HCT116 (cell line): Measurements from ENCODE around the gene THSD4. TPM values are rescaled to one million over a fixed set of nuclear protein-coding genes. Genes with fewer than 3 reads are reported as not detected.

ENCODE experiments used
- ATAC-seq: fragments of 200-7000 bp; cut with Tn5 transposase; 2 replicates; pipeline ENCODE4 v1.9.1; 2020; ENCODE audit warnings: mild to moderate bottlenecking, moderate library complexity
- BruUV-seq: library from RNA; stranded (reverse); fragments of 400-500 nt; replicated peaks from 2 replicates; lab custom pipeline; 2021; lab: Mats Ljungman, UMichigan
- CTCF ChIA-PET: fragments of 300-600 bp; sonication (Branson Sonifier 250); formaldehyde crosslinking; loops from one replicate; lab custom pipeline; 2021; ENCODE audit warnings: antibody characterized with exemption; lab: Charles Lee
- POLR2A ChIA-PET: fragments of 300-600, 350-600 bp; sonication (Branson Sonifier 250); formaldehyde crosslinking; loops from one replicate; lab custom pipeline; 2021; ENCODE audit warnings: antibody characterized with exemption; lab: Charles Lee
- RAD21 ChIA-PET, 2 experiments: fragments of 300-600 bp; sonication (Branson Sonifier 250); formaldehyde crosslinking; loops; one replicate each; lab custom pipeline; 2023; ENCODE audit warnings: low total read pairs in 2 of 2; ENCODE audit not compliant: uncharacterized antibody in 2 of 2, unreplicated experiment in 2 of 2, low non-redundant PET in 1 of 2; lab: Charles Lee
- DNase-seq: peaks from one replicate; pipeline ENCODE4 v3.0.0-alpha.2; 2010; ENCODE audit warnings: low read depth, low spot score
- H2AFZ ChIP-seq: fragments of 200-600 bp; shearing (Covaris generic), sonication (generic); 2 replicates; pipeline ENCODE4 v1.6.1; 2017; ENCODE audit warnings: low read depth, mixed run types, mixed read lengths, antibody characterized with exemption, low read length; ENCODE audit not compliant: poor library complexity, severe bottlenecking
- H3K27ac ChIP-seq: 2 replicates; pipeline ENCODE4 v1.5.1; 2012; ENCODE audit warnings: low read depth, low read length
- H3K27me3 ChIP-seq: fragments of 200-600 bp; sonication (generic); 2 replicates; pipeline ENCODE4 v1.6.1; 2016; ENCODE audit warnings: mixed run types, low read length, mixed read lengths; ENCODE audit not compliant: insufficient read depth
- H3K36me3 ChIP-seq, 2 experiments: fragments of 200-500 bp in 1 of 2; fragments of 200-600 bp in 1 of 2; sonication (Bioruptor generic) in 1 of 2; sonication (generic) in 1 of 2; 2 replicates each; pipeline versions ENCODE4 v1.5.1 to v1.6.1; 2014 to 2016; ENCODE audit warnings: low read length in 2 of 2, inconsistent platforms in 1 of 2, mixed read lengths in 1 of 2, mixed run types in 1 of 2; ENCODE audit not compliant: insufficient read depth in 2 of 2, control insufficient read depth in 1 of 2
- H3K4me1 ChIP-seq, 2 experiments: fragments of 200-600 bp in 1 of 2; sonication (generic) in 1 of 2; 2 replicates each; pipeline versions ENCODE4 v1.5.1 to v1.6.1; 2012 to 2017; ENCODE audit warnings: low read length in 2 of 2, inconsistent platforms in 1 of 2, mild to moderate bottlenecking in 1 of 2, mixed read lengths in 1 of 2, mixed run types in 1 of 2, moderate library complexity in 1 of 2; ENCODE audit not compliant: insufficient read depth in 2 of 2, control insufficient read depth in 1 of 2
- H3K4me2 ChIP-seq: fragments of 200-600 bp; sonication (generic); 2 replicates; pipeline ENCODE4 v1.6.1; 2017; ENCODE audit warnings: mixed run types, low read length, mixed read lengths
- H3K4me3 ChIP-seq, 2 experiments: fragments of 200-600 bp in 1 of 2; sonication (generic) in 1 of 2; replicated peaks in 1 of 2; 2 replicates each; pipeline ENCODE4 v1.5.1; 2011 to 2016; ENCODE audit warnings: low read length in 2 of 2, control low read depth in 1 of 2, low read depth in 1 of 2, mild to moderate bottlenecking in 1 of 2, mixed read lengths in 1 of 2, mixed run types in 1 of 2
- H3K79me2 ChIP-seq: fragments of 200-600 bp; sonication (generic); 2 replicates; pipeline ENCODE4 v1.6.1; 2017; ENCODE audit warnings: mild to moderate bottlenecking, mixed run types, low read length, moderate library complexity, mixed read lengths; ENCODE audit not compliant: insufficient read depth
- H3K9ac ChIP-seq: fragments of 200-600 bp; sonication (generic); 2 replicates; pipeline ENCODE4 v1.6.1; 2016; ENCODE audit warnings: low read length, mixed read lengths
- H3K9me2 ChIP-seq: fragments of 200-600 bp; sonication (generic), shearing (Covaris generic); 2 replicates; pipeline ENCODE4 v1.6.1; 2017; ENCODE audit warnings: mixed run types, mild to moderate bottlenecking, moderate library complexity; ENCODE audit not compliant: insufficient read depth
- H3K9me3 ChIP-seq, 2 experiments: fragments of 200-500 bp in 1 of 2; fragments of 200-600 bp in 1 of 2; sonication (Bioruptor generic) in 1 of 2; sonication (generic) in 1 of 2; 2 replicates each; pipeline ENCODE4 v1.6.1; 2014 to 2017; ENCODE audit warnings: low read length in 2 of 2, mixed read lengths in 2 of 2, inconsistent platforms in 1 of 2, low read depth in 1 of 2, mild to moderate bottlenecking in 1 of 2, mixed run types in 1 of 2, moderate library complexity in 1 of 2; ENCODE audit not compliant: control insufficient read depth in 1 of 2, insufficient read depth in 1 of 2
- H4K20me1 ChIP-seq: fragments of 200-600 bp; sonication (generic), shearing (Covaris generic); 2 replicates; pipeline ENCODE4 v1.6.1; 2017; ENCODE audit warnings: mixed run types, mild to moderate bottlenecking, moderate library complexity; ENCODE audit not compliant: insufficient read depth
- EGR1 ChIP-seq: IDR thresholded peaks from 2 replicates; pipeline ENCODE4 v1.6.1; 2012; ENCODE audit warnings: low read depth
- EZH2 ChIP-seq: fragments of 200-600 bp; sonication (generic); IDR thresholded peaks from 2 replicates; pipeline ENCODE4 v1.6.1; 2017; ENCODE audit warnings: antibody characterized with exemption, mixed run types
- POLR2A ChIP-seq: IDR thresholded peaks from 2 replicates; pipeline ENCODE4 v1.7.0; 2011; ENCODE audit warnings: borderline replicate concordance; ENCODE audit not compliant: insufficient read depth, insufficient read length; ENCODE audit errors: extremely low read depth
- POLR2AphosphoS5 ChIP-seq: IDR thresholded peaks from 2 replicates; pipeline ENCODE4 v1.6.1; 2011; ENCODE audit warnings: mild to moderate bottlenecking, low read depth, low read length, moderate library complexity
- RAD21 ChIP-seq: IDR thresholded peaks from 2 replicates; pipeline ENCODE4 v1.6.1; 2012; ENCODE audit warnings: low read depth, mild to moderate bottlenecking
- REST ChIP-seq: IDR thresholded peaks from 2 replicates; pipeline ENCODE4 v1.6.1; 2012; ENCODE audit warnings: low read depth
- SRF ChIP-seq: IDR thresholded peaks from 2 replicates; pipeline ENCODE4 v1.6.1; 2012; ENCODE audit warnings: low read depth
- YY1 ChIP-seq: IDR thresholded peaks from 2 replicates; pipeline ENCODE4 v1.6.1; 2011; ENCODE audit warnings: low read length, low read depth, moderate library complexity, mild to moderate bottlenecking; ENCODE audit not compliant: insufficient replicate concordance; ENCODE audit errors: extremely low read depth
- intact Hi-C: fragments of 100-400 bp; cut with micrococcal nuclease; formaldehyde crosslinking; loops from 2 replicates; pipeline ENCODE4 v1.10.0; 2022
- total RNA-seq: library from RNA; stranded (reverse); gene quantifications from one replicate; pipeline ENCODE4 v1.2.1, GENCODE V29; 2021; ENCODE audit not compliant: unreplicated experiment

Gene THSD4
- total RNA-seq, 1 experiment from 2014 or later: 30.5 TPM

GRCh38 chr15:71812966-71813722 is 697.9 kb downstream of the THSD4 start:
- H3K9me3 ChIP-seq: no peaks in the 10 kb centered on the region
- no peaks in the 10 kb centered on the region for H3K4me1 ChIP-seq
- no peak for DNase-seq
- no peak overlapping the region for H2AFZ ChIP-seq
- H3K79me2 ChIP-seq: no peaks in the 10 kb centered on the region
- H3K9me2 ChIP-seq: no peaks in the 10 kb centered on the region
- H3K27me3 ChIP-seq: no peaks in the 10 kb centered on the region
- CTCF ChIA-PET: no interaction called here
- RAD21 ChIA-PET: no interaction called here
- H3K36me3 ChIP-seq: no peaks in the 10 kb centered on the region
- BruUV-seq: no TSS peak
- H3K4me3 ChIP-seq: no peak overlapping the region
- H4K20me1 ChIP-seq: no peaks in the 10 kb centered on the region
- POLR2A ChIA-PET: no interaction called here
- no peak for ATAC-seq
- TF ChIP-seq EZH2: no peak
- no peak for TF ChIP-seq EGR1
- no peak for TF ChIP-seq POLR2AphosphoS5
- TF ChIP-seq REST: no peak
- no peak for TF ChIP-seq RAD21
- no peak for TF ChIP-seq YY1
- no peak for TF ChIP-seq SRF
- no peak for TF ChIP-seq POLR2A
- no peak overlapping the region for H3K9ac ChIP-seq
- no peak overlapping the region; the same call in 1 of the 2 replicates for H3K27ac ChIP-seq
- H3K4me2 ChIP-seq: no peak overlapping the region
- intact Hi-C loops: no loop called here
